ENCODE results near the gene MBOAT1.

MBOAT1 gene

DNA sequence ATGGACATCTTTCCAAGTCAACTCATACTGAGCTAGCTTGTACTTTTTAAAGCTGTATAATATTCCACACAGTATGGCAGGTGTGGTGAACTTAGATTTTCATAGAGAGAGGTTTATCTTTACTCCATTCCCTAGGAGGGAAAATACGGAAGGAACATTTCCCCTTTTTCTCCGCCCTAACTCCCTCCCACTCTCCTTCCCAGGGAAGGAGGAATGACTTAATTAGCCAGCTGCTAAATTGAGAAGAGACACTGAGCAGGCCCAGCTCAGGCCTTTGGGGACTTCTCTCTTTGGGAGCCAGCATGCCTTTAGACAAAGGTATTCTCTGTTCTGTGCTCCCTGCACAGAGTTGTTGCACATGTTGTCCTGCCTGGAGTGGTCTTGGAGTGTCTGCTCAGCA, 46.1 kb downstream of the MBOAT1 start:
- no peak for DNase-seq (ENCODE audit: low read depth in 1 of 2, low spot score in 1 of 2)
- H3K27me3 ChIP-seq (ENCODE audit: insufficient read depth, poor library complexity, severe bottlenecking), result no peaks in the 10 kb centered on the region
- H3K4me3 ChIP-seq (replicated peaks; ENCODE audit: insufficient read depth, low read length), result no peak overlapping the region
- TF ChIP-seq, protein P1, sequence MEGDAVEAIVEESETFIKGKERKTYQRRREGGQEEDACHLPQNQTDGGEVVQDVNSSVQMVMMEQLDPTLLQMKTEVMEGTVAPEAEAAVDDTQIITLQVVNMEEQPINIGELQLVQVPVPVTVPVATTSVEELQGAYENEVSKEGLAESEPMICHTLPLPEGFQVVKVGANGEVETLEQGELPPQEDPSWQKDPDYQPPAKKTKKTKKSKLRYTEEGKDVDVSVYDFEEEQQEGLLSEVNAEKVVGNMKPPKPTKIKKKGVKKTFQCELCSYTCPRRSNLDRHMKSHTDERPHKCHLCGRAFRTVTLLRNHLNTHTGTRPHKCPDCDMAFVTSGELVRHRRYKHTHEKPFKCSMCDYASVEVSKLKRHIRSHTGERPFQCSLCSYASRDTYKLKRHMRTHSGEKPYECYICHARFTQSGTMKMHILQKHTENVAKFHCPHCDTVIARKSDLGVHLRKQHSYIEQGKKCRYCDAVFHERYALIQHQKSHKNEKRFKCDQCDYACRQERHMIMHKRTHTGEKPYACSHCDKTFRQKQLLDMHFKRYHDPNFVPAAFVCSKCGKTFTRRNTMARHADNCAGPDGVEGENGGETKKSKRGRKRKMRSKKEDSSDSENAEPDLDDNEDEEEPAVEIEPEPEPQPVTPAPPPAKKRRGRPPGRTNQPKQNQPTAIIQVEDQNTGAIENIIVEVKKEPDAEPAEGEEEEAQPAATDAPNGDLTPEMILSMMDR (IDR thresholded peaks at IDR 0.05; ENCODE audit: insufficient read depth, low read length), result no peak
- TF ChIP-seq GABPA (IDR thresholded peaks at IDR 0.05; ENCODE audit: low read depth) (no peak), SPI1 (IDR thresholded peaks at IDR 0.05; ENCODE audit: borderline replicate concordance, low read depth) (no peak), POLR2AphosphoS5 (IDR thresholded peaks at IDR 0.05; ENCODE audit: low read depth) (no peak), REST (IDR thresholded peaks at IDR 0.05; ENCODE audit: insufficient replicate concordance, low read depth) (no peak)
- no peak overlapping the region for H3K27ac ChIP-seq (replicated peaks)

DNA sequence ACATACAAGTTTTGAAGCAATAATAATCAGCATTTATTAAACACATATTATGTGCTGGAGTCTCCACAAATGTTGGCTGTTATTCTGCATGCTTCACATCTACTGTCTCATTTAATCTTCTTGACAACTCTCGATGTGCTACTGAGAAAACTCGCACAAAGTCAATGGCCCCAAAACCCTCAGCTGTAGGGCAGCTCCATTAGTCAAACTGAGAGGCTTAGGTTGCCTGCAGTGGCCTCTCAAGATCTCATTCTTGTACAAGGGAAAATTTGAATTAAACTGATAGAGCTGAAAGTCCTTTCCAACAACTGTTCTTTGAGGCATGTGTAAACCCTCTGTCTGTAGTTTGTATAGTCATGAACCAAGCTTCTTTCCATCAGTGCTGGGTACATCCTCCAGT, 49.8 kb downstream of the MBOAT1 start:
- H3K4me3 ChIP-seq (replicated peaks; ENCODE audit: insufficient read depth, low read length), result no peak overlapping the region
- TF ChIP-seq SPI1 (IDR thresholded peaks at IDR 0.05; ENCODE audit: borderline replicate concordance, low read depth) (no peak), REST (IDR thresholded peaks at IDR 0.05; ENCODE audit: insufficient replicate concordance, low read depth) (no peak), GABPA (IDR thresholded peaks at IDR 0.05; ENCODE audit: low read depth) (no peak), POLR2AphosphoS5 (IDR thresholded peaks at IDR 0.05; ENCODE audit: low read depth) (no peak)
- TF ChIP-seq, protein P1 (IDR thresholded peaks at IDR 0.05; ENCODE audit: insufficient read depth, low read length), result no peak
- no peaks in the 10 kb centered on the region for H3K27me3 ChIP-seq (ENCODE audit: insufficient read depth, poor library complexity, severe bottlenecking)
- DNase-seq (ENCODE audit: low read depth in 1 of 2, low spot score in 1 of 2), result no peak
- H3K27ac ChIP-seq (replicated peaks), result no peak overlapping the region

DNA sequence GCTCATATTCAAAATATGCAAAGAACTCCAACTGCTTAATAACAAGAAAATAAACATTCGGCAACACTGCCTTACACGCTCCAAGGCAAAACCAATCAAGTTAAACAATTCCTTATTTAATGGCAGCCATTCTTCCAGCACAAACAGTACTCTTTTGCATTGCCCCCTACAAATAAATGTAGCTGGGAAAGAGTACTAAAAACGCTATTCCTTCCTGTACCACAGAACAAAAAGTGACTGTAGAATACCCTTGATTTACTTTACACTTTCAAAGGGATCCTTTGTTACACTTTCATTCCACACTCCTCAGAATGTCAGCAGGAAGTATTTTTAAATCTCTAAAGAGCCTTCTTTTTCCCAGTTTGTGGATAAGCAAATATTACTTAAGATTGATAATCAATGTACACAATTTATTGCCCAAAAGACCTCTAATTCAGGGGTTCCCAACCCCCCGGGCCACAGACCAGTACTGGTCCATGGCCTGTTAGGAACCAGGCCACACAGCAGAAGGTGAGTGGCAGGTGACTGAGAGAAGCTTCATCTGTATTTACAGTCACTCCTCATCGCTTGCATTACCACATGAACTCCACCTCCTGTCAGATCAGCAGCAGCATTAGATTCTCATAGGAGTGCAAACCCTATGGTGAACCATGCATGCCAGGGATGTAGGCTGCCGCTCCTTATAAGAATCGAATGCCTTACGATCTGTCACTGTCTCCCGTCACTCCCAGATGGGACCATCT, 51.6 kb downstream of the MBOAT1 start:
- TF ChIP-seq SPI1 (IDR thresholded peaks at IDR 0.05; ENCODE audit: borderline replicate concordance, low read depth), result no peak
- TF ChIP-seq REST (IDR thresholded peaks at IDR 0.05; ENCODE audit: insufficient replicate concordance, low read depth), result no peak
- no peak for TF ChIP-seq POLR2AphosphoS5 (IDR thresholded peaks at IDR 0.05; ENCODE audit: low read depth)
- TF ChIP-seq GABPA (IDR thresholded peaks at IDR 0.05; ENCODE audit: low read depth), result no peak
- TF ChIP-seq, protein P1 (IDR thresholded peaks at IDR 0.05; ENCODE audit: insufficient read depth, low read length), result no peak
- no peak overlapping the region for H3K4me3 ChIP-seq (replicated peaks; ENCODE audit: insufficient read depth, low read length)
- no peak for DNase-seq (ENCODE audit: low read depth in 1 of 2, low spot score in 1 of 2)
- no peak overlapping the region for H3K27ac ChIP-seq (replicated peaks)
- H3K27me3 ChIP-seq (ENCODE audit: insufficient read depth, poor library complexity, severe bottlenecking), result no peaks in the 10 kb centered on the region

All from HL-60 (cell line).